Progenitor cell of endocrine pancreas (in vitro differentiated cells): Measurements from ENCODE around the gene GLMP. TPM values are rescaled to one million over a fixed set of nuclear protein-coding genes. Genes with fewer than 3 reads are reported as not detected.

Source experiments
- DNase-seq: peaks from one replicate; pipeline ENCODE4 v3.0.0; 2021; ENCODE audit warnings: low spot score; ENCODE audit not compliant: unreplicated experiment
- H3K27ac Mint-ChIP-seq: 2 replicates; pipeline ENCODE4 v1.8.0; 2021; ENCODE audit warnings: mild to moderate bottlenecking, moderate library complexity, mixed read lengths
- H3K27me3 Mint-ChIP-seq: 2 replicates; pipeline ENCODE4 v1.8.0; 2021; ENCODE audit warnings: mixed read lengths
- H3K36me3 Mint-ChIP-seq: 2 replicates; pipeline ENCODE4 v1.8.0; 2022; ENCODE audit warnings: mixed read lengths; ENCODE audit not compliant: insufficient read depth
- H3K4me1 Mint-ChIP-seq: 2 replicates; pipeline ENCODE4 v1.8.0; 2021; ENCODE audit warnings: low read depth, mixed read lengths
- H3K4me3 Mint-ChIP-seq: 2 replicates; pipeline ENCODE4 v1.8.0; 2021; ENCODE audit warnings: low read depth, mild to moderate bottlenecking, moderate library complexity, mixed read lengths
- H3K9me3 Mint-ChIP-seq: 2 replicates; pipeline ENCODE4 v1.8.0; 2021; ENCODE audit warnings: low read depth, mixed read lengths
- total RNA-seq: library from RNA; stranded (reverse); gene quantifications from 2 replicates; pipeline ENCODE4 v1.2.1, GENCODE V29; 2021
- TF ChIP-seq, protein P1 (sequence below): fragments of 200-600 bp; sonication (generic); IDR thresholded peaks from one replicate; pipeline ENCODE4 v1.5.0; 2021; ENCODE audit warnings: antibody characterized with exemption, mild to moderate bottlenecking; ENCODE audit not compliant: unreplicated experiment

Gene GLMP
- total RNA-seq, 1 donor from 2014 or later: 57.1 TPM

DNA sequence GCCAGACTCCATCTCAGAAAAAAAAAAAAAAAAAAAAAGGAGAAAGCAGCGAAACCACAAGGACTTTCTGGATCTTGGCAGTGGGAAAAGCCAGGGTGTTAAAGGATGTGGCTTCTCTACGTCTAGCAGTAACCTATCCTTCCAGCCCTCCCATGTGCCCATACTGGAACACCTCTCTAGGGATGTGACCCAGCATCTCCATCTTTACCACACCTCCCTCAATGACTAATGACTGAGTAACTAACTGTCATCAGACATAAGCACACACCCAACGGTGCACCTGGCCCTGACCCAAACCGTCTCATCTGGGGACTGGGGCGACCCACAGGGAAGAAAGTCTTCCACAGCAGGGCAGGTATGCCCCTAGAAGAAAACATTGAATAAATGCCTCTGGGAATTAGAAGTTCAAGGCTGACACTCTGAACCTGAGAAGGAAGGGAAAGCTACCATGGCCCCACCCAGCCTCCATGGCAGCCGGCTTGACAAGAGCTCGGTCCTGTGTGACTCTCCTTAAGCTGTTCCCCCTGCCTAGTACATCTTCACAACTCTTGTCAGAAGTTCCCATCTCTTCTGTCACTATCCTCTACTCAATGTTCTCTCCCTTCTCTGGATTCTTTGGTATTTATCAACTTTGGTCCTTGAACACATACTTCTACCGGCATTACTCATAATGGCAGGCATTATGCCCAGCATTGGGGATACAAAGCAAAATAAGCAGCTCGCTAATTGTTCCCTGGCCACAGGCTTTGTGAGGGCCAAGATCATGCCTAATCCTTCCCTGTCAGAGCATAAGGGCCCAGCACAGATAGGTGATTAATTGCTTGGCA, 32.8 kb downstream of the GLMP start:
- Mint-ChIP-seq H3K4me1 (no peaks in the 10 kb centered on the region), H3K27ac (no peak overlapping the region), H3K4me3 (no peak overlapping the region), H3K36me3 (peaks cover 45% of the 10 kb centered on the region), H3K9me3 (no peaks in the 10 kb centered on the region), H3K27me3 (no peaks in the 10 kb centered on the region)
- no peak for DNase-seq
- TF ChIP-seq, protein P1, sequence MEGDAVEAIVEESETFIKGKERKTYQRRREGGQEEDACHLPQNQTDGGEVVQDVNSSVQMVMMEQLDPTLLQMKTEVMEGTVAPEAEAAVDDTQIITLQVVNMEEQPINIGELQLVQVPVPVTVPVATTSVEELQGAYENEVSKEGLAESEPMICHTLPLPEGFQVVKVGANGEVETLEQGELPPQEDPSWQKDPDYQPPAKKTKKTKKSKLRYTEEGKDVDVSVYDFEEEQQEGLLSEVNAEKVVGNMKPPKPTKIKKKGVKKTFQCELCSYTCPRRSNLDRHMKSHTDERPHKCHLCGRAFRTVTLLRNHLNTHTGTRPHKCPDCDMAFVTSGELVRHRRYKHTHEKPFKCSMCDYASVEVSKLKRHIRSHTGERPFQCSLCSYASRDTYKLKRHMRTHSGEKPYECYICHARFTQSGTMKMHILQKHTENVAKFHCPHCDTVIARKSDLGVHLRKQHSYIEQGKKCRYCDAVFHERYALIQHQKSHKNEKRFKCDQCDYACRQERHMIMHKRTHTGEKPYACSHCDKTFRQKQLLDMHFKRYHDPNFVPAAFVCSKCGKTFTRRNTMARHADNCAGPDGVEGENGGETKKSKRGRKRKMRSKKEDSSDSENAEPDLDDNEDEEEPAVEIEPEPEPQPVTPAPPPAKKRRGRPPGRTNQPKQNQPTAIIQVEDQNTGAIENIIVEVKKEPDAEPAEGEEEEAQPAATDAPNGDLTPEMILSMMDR: no peak

DNA sequence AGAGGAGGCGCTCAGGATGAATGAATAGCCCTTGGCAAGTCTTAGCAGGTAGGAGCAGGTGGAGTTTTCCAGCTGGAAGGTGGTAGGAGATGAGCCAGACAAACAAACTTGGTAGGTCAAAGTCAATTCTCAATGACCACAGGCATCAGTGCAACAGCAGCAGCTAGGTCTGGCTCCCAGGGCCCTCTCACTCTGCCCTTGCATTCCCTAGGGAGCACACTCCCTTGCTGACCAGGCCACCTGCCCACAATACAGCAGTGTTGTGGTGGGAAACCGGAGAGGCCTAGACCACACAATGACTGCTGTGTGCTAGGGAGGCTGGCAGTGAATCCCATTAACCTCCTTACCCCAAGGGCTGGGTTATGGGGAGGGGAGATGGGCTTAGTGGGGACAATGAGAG, 34.6 kb downstream of the GLMP start:
- TF ChIP-seq, protein P1: no peak
- Mint-ChIP-seq H3K4me3 (no peak overlapping the region), H3K27me3 (no peaks in the 10 kb centered on the region), H3K27ac (peak overlapping the region; percentile 5), H3K36me3 (peaks cover 39% of the 10 kb centered on the region), H3K4me1 (no peaks in the 10 kb centered on the region), H3K9me3 (no peaks in the 10 kb centered on the region)
- no peak for DNase-seq

DNA sequence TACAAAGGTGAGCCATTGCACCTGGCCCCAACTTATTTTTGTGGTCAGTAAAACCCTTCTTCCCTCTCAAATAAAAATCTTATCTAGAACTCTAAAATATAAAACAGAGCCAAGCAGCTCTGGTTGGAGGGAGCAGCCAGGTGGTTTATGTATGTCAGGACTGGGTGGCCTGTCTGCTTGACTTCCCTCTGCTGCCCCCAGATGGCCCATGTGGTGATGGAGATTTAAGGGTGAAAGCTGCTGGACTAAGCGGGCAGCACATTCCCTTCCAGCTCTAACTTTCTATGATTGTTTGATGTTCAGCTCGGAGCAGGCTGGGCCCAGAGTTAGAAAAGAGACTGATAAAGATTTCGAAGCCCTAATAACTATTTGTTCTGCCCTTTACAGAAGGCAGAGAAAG, 35.7 kb downstream of the GLMP start:
- H3K9me3 Mint-ChIP-seq: no peaks in the 10 kb centered on the region
- no peak for DNase-seq
- H3K27me3 Mint-ChIP-seq: no peaks in the 10 kb centered on the region
- peaks cover 34% of the 10 kb centered on the region for H3K36me3 Mint-ChIP-seq
- H3K4me3 Mint-ChIP-seq: no peak overlapping the region
- TF ChIP-seq, protein P1: no peak
- no peak overlapping the region for H3K27ac Mint-ChIP-seq
- H3K4me1 Mint-ChIP-seq: no peaks in the 10 kb centered on the region

DNA sequence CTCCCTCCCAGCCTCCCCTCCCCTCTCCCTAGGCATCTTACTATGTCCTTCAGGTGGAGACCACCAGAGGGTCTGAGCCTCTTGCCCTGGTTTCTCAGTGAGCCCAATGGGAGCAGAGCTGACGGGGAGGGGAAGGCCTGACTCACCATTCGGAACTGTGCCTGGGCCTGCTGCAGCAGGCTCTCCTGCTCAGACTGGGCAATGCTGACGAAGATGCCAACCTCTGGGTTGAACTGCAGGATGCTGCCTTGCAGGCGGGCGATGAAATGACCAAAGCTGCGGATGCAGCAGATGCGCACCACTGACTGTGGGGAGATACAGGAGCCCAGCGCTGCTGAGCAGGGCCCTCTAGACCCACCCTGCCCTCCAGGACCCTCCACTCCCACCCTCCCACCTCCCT, 36.6 kb downstream of the GLMP start:
- TF ChIP-seq, protein P1: no peak
- Mint-ChIP-seq H3K4me3 (no peak overlapping the region), H3K9me3 (no peaks in the 10 kb centered on the region), H3K27me3 (no peaks in the 10 kb centered on the region), H3K27ac (no peak overlapping the region), H3K36me3 (peaks cover 34% of the 10 kb centered on the region), H3K4me1 (no peaks in the 10 kb centered on the region)
- DNase-seq: no peak

DNA sequence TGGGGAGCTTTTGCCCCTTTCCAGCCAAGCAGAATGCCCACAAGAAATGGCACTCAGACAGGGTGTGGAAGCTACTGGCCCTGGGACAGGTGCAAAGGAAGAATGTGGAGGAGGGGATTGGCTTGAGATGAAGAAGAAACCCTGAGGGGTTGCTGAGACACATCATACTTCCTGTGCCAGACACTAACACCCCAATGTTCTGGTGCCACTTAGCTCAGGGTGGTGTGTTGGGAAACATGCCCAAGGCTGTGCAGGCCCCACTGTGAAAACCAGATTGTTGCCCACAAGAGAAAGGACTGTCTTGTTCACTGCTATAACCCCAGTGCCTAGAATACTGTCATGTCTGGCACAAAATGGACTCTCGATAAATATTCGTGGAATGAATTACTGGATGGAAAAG, 37.8 kb downstream of the GLMP start:
- TF ChIP-seq, protein P1: no peak
- Mint-ChIP-seq H3K4me1 (no peaks in the 10 kb centered on the region), H3K27me3 (no peaks in the 10 kb centered on the region), H3K9me3 (no peaks in the 10 kb centered on the region), H3K27ac (peak overlapping the region; percentile 13), H3K4me3 (no peak overlapping the region), H3K36me3 (peaks cover 37% of the 10 kb centered on the region)
- DNase-seq: no peak
